IPS-11a (cell line): ENCODE data around the gene GPR135.

Source experiments
- H3K4me3 ChIP-seq: one replicate; pipeline ENCODE4 v1.5.1; 2013; ENCODE audit warnings: low read depth, low read length, control low read depth

GPR135 gene

GRCh38 chr14:59425322-59425935 lies 39.8 kb downstream of the GPR135 start:
- H3K4me3 ChIP-seq: no peak overlapping the region

- H3K4me3 ChIP-seq: no peak overlapping the region
Measured at GRCh38 chr14:59424341-59425071, 40.7 kb downstream of the GPR135 start.

GRCh38 chr14:59422069-59422881 lies 42.9 kb downstream of the GPR135 start:
- no peak overlapping the region for H3K4me3 ChIP-seq

GRCh38 chr14:59419303-59419702 lies 45.9 kb downstream of the GPR135 start:
- H3K4me3 ChIP-seq: no peak overlapping the region

GRCh38 chr14:59417311-59417710 lies 47.9 kb downstream of the GPR135 start:
- H3K4me3 ChIP-seq: no peak overlapping the region

- no peak overlapping the region for H3K4me3 ChIP-seq
Measured at GRCh38 chr14:59415836-59416602, 49.2 kb downstream of the GPR135 start.
